HepG2 (cell line): ENCODE results near the gene TSPYL4. TPM values are rescaled to one million over a fixed set of nuclear protein-coding genes. Genes with fewer than 3 reads are reported as not detected.

ENCODE experiments used
- ARID4A ChIP-seq: sonication (generic); formaldehyde crosslinking; IDR thresholded peaks from 2 replicates; pipeline ENCODE4 v1.5.0; 2020; ENCODE audit warnings: mild to moderate bottlenecking, missing genetic modification reagents, borderline replicate concordance
- CHD4 ChIP-seq: fragments of 200-600 bp; sonication (generic); IDR thresholded peaks from 2 replicates; pipeline ENCODE4 v1.7.0; 2017; ENCODE audit warnings: mild to moderate bottlenecking, low read length, borderline replicate concordance
- MAFG ChIP-seq: sonication (generic); formaldehyde crosslinking; IDR thresholded peaks from 2 replicates; pipeline ENCODE4 v1.5.1; 2020; ENCODE audit warnings: mild to moderate bottlenecking, missing genetic modification reagents
- NFE2L1 ChIP-seq: sonication (generic); formaldehyde crosslinking; IDR thresholded peaks from 2 replicates; pipeline ENCODE4 v1.4.0; 2020; ENCODE audit warnings: missing genetic modification reagents, mild to moderate bottlenecking, borderline replicate concordance
- NFE2L2 ChIP-seq: fragments of 150-350 bp; IDR thresholded peaks from 2 replicates; pipeline ENCODE4 v1.6.1; 2014; ENCODE audit warnings: low read length
- PRMT3 ChIP-seq: sonication (generic); formaldehyde crosslinking; IDR thresholded peaks from 2 replicates; pipeline ENCODE4 v1.8.1; 2022; ENCODE audit warnings: low read depth, mild to moderate bottlenecking, moderate library complexity, missing genetic modification reagents, borderline replicate concordance
- RFXAP ChIP-seq: sonication (generic); formaldehyde crosslinking; IDR thresholded peaks from 2 replicates; pipeline ENCODE4 v1.4.0; 2020; ENCODE audit warnings: missing genetic modification reagents, borderline replicate concordance
- SATB2 ChIP-seq: sonication (generic); formaldehyde crosslinking; IDR thresholded peaks from 2 replicates; pipeline ENCODE4 v1.5.0; 2020; ENCODE audit warnings: missing genetic modification reagents
- ZNF280D ChIP-seq: sonication (generic); formaldehyde crosslinking; IDR thresholded peaks from 2 replicates; pipeline ENCODE4 v1.5.1; 2020; ENCODE audit warnings: mild to moderate bottlenecking, missing genetic modification reagents
- ZNF646 ChIP-seq: sonication (generic); formaldehyde crosslinking; IDR thresholded peaks from 2 replicates; pipeline ENCODE4 v1.9.0; 2021; ENCODE audit warnings: mild to moderate bottlenecking, missing genetic modification reagents
- ZNF713 ChIP-seq: sonication (generic); formaldehyde crosslinking; IDR thresholded peaks from 2 replicates; pipeline ENCODE4 v1.4.0; 2020; ENCODE audit warnings: mild to moderate bottlenecking, missing genetic modification reagents
- polyA plus RNA-seq, 8 experiments: library from polyadenylated mRNA; depleted of rRNA in 3 of 8; stranded (reverse) in 7 of 8; unstranded in 1 of 8; fragments of >200 nt; fragmentation: Illumina TruSeq in 4 of 8; extraction: Trizol in 4 of 8; gene quantifications; 2 replicates each; pipeline versions ENCODE4 v1.2.1 to v1.2.3, GENCODE V29; 2011 to 2016; ENCODE audit warnings: low read depth in 4 of 8, missing spikeins in 1 of 8, mixed read lengths in 1 of 8; ENCODE audit not compliant: insufficient read depth in 1 of 8
- total RNA-seq, 5 experiments: library from RNA; depleted of rRNA; stranded (reverse); fragments of >200 nt; fragmentation: Illumina TruSeq; extraction: Trizol; gene quantifications; 2 replicates each; pipeline ENCODE4 v1.2.3, GENCODE V29; 2016; ENCODE audit warnings: low read depth in 1 of 5

The TSPYL4 gene
- total and polyA plus RNA-seq, 2 of the 13 experiments (the other 11 are each of a cell fraction or from before 2014, with no cell fraction given), result 18.0 to 19.7 TPM

GRCh38 chr6:116223355-116223754, 30.5 kb downstream of the TSPYL4 start (continued):
- no peak for TF ChIP-seq ARID4A
- TF ChIP-seq SATB2 (CRISPR knock-in tag), result no peak
- no peak for TF ChIP-seq PRMT3 (CRISPR knock-in tag)
- TF ChIP-seq NFE2L1 (CRISPR knock-in tag), result no peak
- no peak for TF ChIP-seq MAFG (CRISPR knock-in tag)
- TF ChIP-seq ZNF280D (CRISPR knock-in tag), result no peak
- TF ChIP-seq CHD4, result no peak
- TF ChIP-seq ZNF646 (CRISPR knock-in tag), result no peak
- TF ChIP-seq NFE2L2, result no peak
- TF ChIP-seq ZNF713 (CRISPR knock-in tag), result no peak
- no peak for TF ChIP-seq RFXAP (CRISPR knock-in tag)
